Activated CD4-positive, alpha-beta memory T cell treated with anti-CD3 and anti-CD28 coated beads for 36 hours (primary cell): ENCODE data around the gene LIMS1. TPM values are rescaled to one million over a fixed set of nuclear protein-coding genes. Genes with fewer than 3 reads are reported as not detected.

ENCODE experiments used
- CTCF ChIA-PET: fragments of 350-600 bp; sonication (Branson Sonifier 250); formaldehyde crosslinking; loops from one replicate; lab custom pipeline; 2021; ENCODE audit warnings: antibody characterized with exemption, inconsistent platforms; lab: Charles Lee
- POLR2A ChIA-PET: fragments of 350-600 bp; sonication (Branson Sonifier 250); formaldehyde crosslinking; loops from one replicate; lab custom pipeline; 2021; ENCODE audit warnings: antibody characterized with exemption; lab: Charles Lee
- DNase-seq: peaks from one replicate; pipeline ENCODE4 v3.0.0-alpha.2; 2020
- H3K27ac Mint-ChIP-seq: one replicate; pipeline ENCODE4 v1.8.0; 2021; ENCODE audit warnings: mixed read lengths
- H3K27me3 Mint-ChIP-seq: one replicate; pipeline ENCODE4 v1.8.0; 2021; ENCODE audit warnings: mixed read lengths
- H3K36me3 Mint-ChIP-seq: one replicate; pipeline ENCODE4 v1.8.0; 2021; ENCODE audit warnings: mixed read lengths
- H3K4me1 Mint-ChIP-seq: one replicate; pipeline ENCODE4 v1.8.0; 2021; ENCODE audit warnings: low read depth, mixed read lengths
- H3K4me3 Mint-ChIP-seq: one replicate; pipeline ENCODE4 v1.8.0; 2021; ENCODE audit warnings: mild to moderate bottlenecking, mixed read lengths
- H3K9me3 Mint-ChIP-seq: one replicate; pipeline ENCODE4 v1.8.0; 2021; ENCODE audit warnings: mixed read lengths
- intact Hi-C: fragments of 100-400 bp; cut with micrococcal nuclease; formaldehyde crosslinking; loops from one replicate; pipeline ENCODE4 v1.15.1; 2023
- total RNA-seq, 2 experiments: library from RNA; stranded (reverse); gene quantifications; one replicate each; pipeline ENCODE4 v1.2.3, GENCODE V29; 2021

Gene LIMS1
- total RNA-seq, 2 experiments from 2014 or later, result 102 to 104 TPM

DNA sequence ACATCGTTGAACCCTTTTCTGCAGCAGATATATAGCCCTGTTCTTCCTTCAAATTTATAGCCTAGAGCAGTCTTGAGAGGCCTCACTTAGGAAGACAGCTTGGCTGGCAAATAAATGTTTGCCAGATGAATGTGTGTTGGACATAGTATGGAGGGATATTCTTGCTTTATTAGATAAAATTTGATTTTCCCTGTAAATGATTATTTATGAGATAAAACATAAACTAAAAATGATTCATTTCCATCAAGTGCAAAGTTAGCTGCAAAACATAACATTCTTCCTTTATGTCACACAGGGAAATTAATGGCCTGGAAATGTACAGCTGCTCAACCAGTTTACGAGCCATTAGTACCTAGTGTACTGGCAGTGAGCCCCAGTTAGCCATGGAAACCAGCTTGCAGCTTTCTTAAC lies 82.5 kb downstream of the LIMS1 start:
- H3K9me3 Mint-ChIP-seq, result no peaks in the 10 kb centered on the region
- DNase-seq, result no peak
- H3K4me1 Mint-ChIP-seq, result peaks cover 91% of the 10 kb centered on the region
- no peaks in the 10 kb centered on the region for H3K27me3 Mint-ChIP-seq
- H3K36me3 Mint-ChIP-seq, result peaks cover 5% of the 10 kb centered on the region
- H3K4me3 Mint-ChIP-seq, result no peak overlapping the region
- ChIA-PET POLR2A (interaction anchor here (0.8 to 2.0 kb wide), 3 partner anchors 10 to 14 kb away, joined by 3 to 10 read pairs (median 3); no protein-coding TSS in a partner anchor), CTCF (interaction anchor here (1.0 to 10.3 kb wide), 5 partner anchors 9 to 33 kb away, joined by 3 to 237 read pairs (median 4); no protein-coding TSS in a partner anchor)
- intact Hi-C loops, result loop anchor here (10.0 kb wide), 1 partner anchor 598 kb away; no protein-coding TSS in a partner anchor
- H3K27ac Mint-ChIP-seq, result peak overlapping the region; percentile 86

DNA sequence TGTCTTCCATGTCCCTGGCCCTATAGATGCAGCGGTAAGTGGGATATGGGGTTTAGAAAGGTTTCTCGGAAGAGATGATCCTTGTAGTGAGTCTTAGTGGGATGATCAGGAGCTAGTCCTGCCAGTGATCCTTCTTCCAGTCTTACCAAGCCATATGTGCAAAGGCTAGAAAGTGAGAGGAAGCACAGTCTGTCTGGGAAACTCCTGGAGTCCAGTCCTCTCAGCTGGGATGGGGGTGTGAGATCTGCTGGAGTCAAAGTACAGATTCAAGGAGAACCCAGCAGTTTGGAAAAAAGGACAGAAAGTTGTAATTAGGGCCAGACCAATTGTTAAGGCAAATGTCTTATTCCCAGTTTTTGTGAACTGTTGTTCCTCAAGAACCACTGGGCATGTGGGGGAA lies 83.3 kb downstream of the LIMS1 start:
- Mint-ChIP-seq H3K4me3 (peak overlapping the region; percentile 23), H3K27ac (peak overlapping the region; percentile 97), H3K9me3 (no peaks in the 10 kb centered on the region), H3K36me3 (peaks cover 7% of the 10 kb centered on the region), H3K4me1 (peaks cover 88% of the 10 kb centered on the region), H3K27me3 (no peaks in the 10 kb centered on the region)
- ChIA-PET POLR2A (interaction anchor here (0.8 to 2.0 kb wide), 3 partner anchors 9 to 13 kb away, joined by 3 to 10 read pairs (median 3); no protein-coding TSS in a partner anchor), CTCF (interaction anchor here (0.6 to 10.3 kb wide), 5 partner anchors 8 to 33 kb away, joined by 3 to 237 read pairs (median 4); no protein-coding TSS in a partner anchor)
- intact Hi-C loops, result loop anchor here (10.0 kb wide), 1 partner anchor 597 kb away; no protein-coding TSS in a partner anchor
- DNase-seq, result no peak

DNA sequence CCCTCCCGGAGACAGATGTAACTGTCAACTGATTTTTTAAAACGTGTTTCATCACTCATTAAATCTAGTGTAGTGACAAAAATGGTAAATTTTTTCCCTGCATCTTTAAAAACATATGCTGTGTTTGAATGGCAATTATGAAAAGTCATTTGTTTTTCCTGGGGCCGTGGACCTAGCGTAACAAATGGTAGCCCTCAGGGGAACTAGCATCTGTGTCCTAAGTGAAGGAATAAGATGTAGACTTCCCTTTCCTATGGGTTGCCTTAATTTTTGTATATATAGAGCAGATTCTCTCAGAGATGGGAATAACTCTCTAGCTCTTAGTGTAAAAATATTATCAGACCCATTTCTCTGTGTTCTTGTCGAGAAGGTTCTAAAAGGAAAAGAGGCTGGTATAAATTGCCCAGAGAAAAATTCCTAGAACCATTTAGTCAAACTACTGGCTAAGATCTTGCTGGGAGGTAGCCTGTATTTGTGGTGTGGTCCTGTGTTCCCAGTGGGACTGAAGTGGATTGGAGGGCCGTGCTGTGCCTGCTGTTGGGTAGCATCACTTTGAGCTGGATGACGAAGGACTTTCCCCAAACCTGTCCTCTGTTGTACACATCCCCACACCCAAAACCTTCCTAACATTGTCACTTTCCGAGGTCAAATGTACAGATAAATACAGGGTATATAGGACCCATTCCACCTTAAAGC lies 85.8 kb downstream of the LIMS1 start:
- peak overlapping the region; percentile 97 for H3K27ac Mint-ChIP-seq
- ChIA-PET POLR2A (interaction anchor here (1.0 to 4.1 kb wide), 6 partner anchors 8 to 20 kb away, joined by 4 to 67 read pairs (median 8); no protein-coding TSS in a partner anchor), CTCF (interaction anchor here (1.4 to 8.8 kb wide), 3 partner anchors 8 to 16 kb away, joined by 4 to 129 read pairs (median 23); no protein-coding TSS in a partner anchor)
- DNase-seq, result no peak
- H3K4me1 Mint-ChIP-seq, result peaks cover 80% of the 10 kb centered on the region
- peaks cover 11% of the 10 kb centered on the region for H3K36me3 Mint-ChIP-seq
- H3K9me3 Mint-ChIP-seq, result no peaks in the 10 kb centered on the region
- H3K27me3 Mint-ChIP-seq, result no peaks in the 10 kb centered on the region
- H3K4me3 Mint-ChIP-seq, result peak overlapping the region; percentile 85
- intact Hi-C loops, result loop anchor here (2.0 to 10.0 kb wide), 2 partner anchors 33 to 595 kb away; no protein-coding TSS in a partner anchor

DNA sequence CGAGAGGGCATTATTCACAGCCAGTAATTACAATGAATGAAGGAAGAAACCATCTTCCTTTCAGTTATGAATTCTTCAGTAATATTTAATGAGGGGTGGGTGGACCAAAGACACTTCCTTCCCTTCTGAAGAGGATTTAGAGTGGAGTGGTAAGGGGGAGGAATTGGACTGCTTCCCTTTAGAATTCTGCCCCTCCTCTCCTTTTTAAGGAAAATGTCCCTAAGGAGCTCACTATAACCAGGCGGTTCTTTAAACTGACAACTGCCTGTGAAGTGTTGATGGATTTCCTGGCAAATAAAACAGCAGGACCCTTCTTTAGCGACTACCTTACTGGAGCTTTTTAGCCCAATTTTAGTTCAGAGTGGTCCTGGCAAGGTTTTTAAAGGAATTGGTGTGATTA lies 86.4 kb downstream of the LIMS1 start:
- peaks cover 81% of the 10 kb centered on the region for H3K4me1 Mint-ChIP-seq
- intact Hi-C loops, result loop anchor here (1.0 to 2.0 kb wide), 3 partner anchors 8 to 32 kb away; no protein-coding TSS in a partner anchor
- no peaks in the 10 kb centered on the region for H3K9me3 Mint-ChIP-seq
- ChIA-PET CTCF (interaction anchor here (0.6 to 8.8 kb wide), 5 partner anchors 8 to 15 kb away, joined by 3 to 129 read pairs (median 8); no protein-coding TSS in a partner anchor), POLR2A (interaction anchor here (1.0 to 4.1 kb wide), 7 partner anchors 9 to 19 kb away, joined by 3 to 67 read pairs (median 7); no protein-coding TSS in a partner anchor)
- H3K4me3 Mint-ChIP-seq, result peak overlapping the region; percentile 85
- no peak for DNase-seq
- H3K27me3 Mint-ChIP-seq, result no peaks in the 10 kb centered on the region
- peak overlapping the region; percentile 97 for H3K27ac Mint-ChIP-seq
- peaks cover 14% of the 10 kb centered on the region for H3K36me3 Mint-ChIP-seq

DNA sequence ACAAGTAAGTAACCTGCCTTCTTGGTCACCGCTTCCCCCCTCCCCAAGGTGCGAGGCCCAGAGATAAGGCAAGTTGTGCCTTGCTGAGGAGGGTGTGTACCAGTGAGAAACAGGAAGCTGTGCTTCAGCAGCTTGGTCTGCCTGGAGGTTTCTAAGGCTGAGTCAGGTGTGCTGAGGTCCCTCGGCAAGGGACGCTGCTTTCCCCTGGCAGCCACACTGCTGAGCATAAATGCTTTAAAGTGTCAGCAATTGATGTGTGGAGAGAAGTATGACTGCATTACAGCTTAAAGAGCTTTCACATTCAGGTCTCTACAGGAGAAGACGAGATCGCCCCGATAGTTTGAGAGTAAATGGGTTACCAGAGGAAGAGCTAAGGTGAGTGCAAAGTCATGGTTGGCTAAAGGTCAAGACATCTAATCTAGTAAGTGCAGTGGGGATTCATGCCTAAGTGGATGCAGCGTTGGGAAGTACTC lies 86.9 kb downstream of the LIMS1 start:
- peak; percentile 89 for DNase-seq
- peaks cover 81% of the 10 kb centered on the region for H3K4me1 Mint-ChIP-seq
- H3K4me3 Mint-ChIP-seq, result peak overlapping the region; percentile 85
- POLR2A ChIA-PET, result interaction anchor here (0.6 to 4.1 kb wide), 8 partner anchors 9 to 87 kb away, joined by 3 to 67 read pairs (median 6); partner anchors contain the start of gene LIMS1
- no peaks in the 10 kb centered on the region for H3K27me3 Mint-ChIP-seq
- peaks cover 14% of the 10 kb centered on the region for H3K36me3 Mint-ChIP-seq
- peak overlapping the region; percentile 97 for H3K27ac Mint-ChIP-seq
- H3K9me3 Mint-ChIP-seq, result no peaks in the 10 kb centered on the region
- CTCF ChIA-PET, result interaction anchor here (0.6 to 8.8 kb wide), 5 partner anchors 8 to 15 kb away, joined by 3 to 129 read pairs (median 8); no protein-coding TSS in a partner anchor
- intact Hi-C loops, result loop anchor here (1.0 to 2.0 kb wide), 3 partner anchors 8 to 32 kb away; no protein-coding TSS in a partner anchor

DNA sequence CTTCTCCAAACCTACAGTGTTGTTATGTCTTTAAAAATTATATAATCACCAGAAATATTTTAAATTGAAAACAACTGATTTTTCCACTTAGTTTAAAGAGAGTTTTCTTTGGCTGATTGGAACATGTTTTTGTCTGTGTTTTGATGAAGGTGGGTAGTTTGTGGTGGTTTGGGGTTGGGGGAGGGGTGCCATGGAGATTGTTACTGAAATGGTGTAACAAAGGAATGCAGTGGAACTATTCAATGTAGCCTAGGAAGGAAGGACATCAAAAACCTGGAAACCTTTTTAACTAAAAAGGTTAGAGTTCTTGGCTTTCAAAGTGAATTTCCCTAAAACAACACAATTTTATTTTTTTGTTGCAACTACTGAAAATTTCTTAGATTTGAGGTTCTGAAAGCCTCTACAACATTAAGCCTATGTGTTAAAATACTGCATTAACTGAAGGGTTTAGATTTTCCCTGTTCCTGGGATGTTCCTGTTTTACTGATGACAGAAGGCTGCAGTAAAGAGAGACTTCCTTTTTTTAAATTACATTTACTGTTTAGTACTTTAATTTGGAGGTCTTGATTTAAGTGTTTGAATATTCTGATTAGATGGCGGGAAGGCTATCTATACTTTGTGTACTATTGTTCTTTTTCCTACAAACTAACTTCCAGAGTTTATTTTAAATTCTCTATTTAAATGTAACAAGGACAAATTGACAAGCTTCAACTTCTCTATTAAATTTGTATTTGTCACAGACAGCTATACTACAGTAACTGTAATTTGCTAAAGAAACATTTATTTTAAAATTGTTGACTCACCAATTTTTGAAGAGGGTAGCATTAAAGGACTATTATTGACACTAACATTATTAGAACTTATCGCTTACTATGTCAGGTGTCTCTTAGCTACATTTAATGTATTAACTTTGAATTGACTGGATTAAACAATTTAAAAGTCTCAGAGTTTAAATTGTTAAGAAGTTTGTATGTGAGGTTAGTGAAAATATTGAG lies 87.7 kb downstream of the LIMS1 start:
- peak overlapping the region; percentile 85 for H3K4me3 Mint-ChIP-seq
- ChIA-PET POLR2A (interaction anchor here (0.6 to 4.1 kb wide), 7 partner anchors 8 to 88 kb away, joined by 3 to 67 read pairs (median 7); partner anchors contain the start of gene LIMS1), CTCF (interaction anchor here (0.9 to 8.8 kb wide), 5 partner anchors 7 to 16 kb away, joined by 3 to 129 read pairs (median 8); no protein-coding TSS in a partner anchor)
- peaks cover 76% of the 10 kb centered on the region for H3K4me1 Mint-ChIP-seq
- peaks cover 14% of the 10 kb centered on the region for H3K36me3 Mint-ChIP-seq
- intact Hi-C loops, result loop anchor here (1.0 to 2.0 kb wide), 3 partner anchors 7 to 31 kb away; no protein-coding TSS in a partner anchor
- no peaks in the 10 kb centered on the region for H3K9me3 Mint-ChIP-seq
- DNase-seq, result peak; percentile 52
- H3K27me3 Mint-ChIP-seq, result no peaks in the 10 kb centered on the region
- H3K27ac Mint-ChIP-seq, result peak overlapping the region; percentile 97

DNA sequence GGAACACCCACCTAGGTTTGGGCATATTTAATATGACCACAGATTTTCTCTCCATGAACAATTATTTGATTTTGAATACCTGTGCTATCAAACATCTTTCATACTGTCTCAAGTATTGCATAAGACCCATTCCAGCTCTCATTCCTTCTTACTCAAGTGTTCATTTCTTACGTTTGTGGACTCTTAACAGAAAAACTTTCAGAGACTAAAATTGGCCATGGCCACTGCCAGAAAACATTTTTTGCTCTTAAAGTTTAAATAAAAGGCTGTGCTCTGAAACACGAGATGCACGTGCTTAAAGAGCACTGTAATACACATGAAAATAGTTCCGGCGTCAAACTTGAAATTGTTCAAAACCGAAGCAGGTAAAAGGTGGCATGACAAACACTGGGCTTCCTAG lies 89.3 kb downstream of the LIMS1 start:
- intact Hi-C loops, result no loop called here
- POLR2A ChIA-PET, result interaction anchor here (1.6 to 7.2 kb wide), 3 partner anchors 12 to 13 kb away, joined by 10 to 70 read pairs (median 67); no protein-coding TSS in a partner anchor

DNA sequence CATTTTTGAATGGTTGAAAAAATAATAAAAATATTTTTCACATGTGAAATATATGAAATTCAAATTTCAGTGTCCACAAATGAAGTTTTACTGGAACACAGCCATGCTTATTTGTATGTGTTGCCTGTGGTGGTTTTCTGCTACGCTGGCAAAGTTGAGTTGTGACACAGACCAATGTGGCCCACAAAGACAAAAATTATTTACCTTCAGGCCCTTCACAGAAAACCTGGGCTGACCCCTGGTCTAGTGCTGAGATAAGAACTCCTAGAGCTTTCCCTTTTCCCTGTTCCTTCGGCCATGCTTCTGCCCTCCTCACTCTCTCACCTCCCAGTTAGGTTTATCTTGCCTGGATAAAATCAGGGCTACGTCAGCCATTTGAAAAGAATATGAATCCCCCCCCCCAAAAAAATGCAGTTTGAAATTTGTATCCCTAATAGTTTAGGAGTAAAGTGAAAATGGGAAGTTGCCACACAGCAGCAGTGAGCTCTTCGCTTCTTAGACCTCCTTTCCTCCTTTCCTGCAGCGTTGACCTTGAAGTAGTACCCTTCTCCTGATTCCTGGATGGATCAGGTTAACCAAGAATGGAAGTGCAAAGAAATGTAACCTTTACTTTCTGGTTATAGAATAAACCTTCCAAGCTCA lies 91.0 kb downstream of the LIMS1 start:
- intact Hi-C loops, result loop anchor here (5.0 kb wide), 1 partner anchor 33 kb away; no protein-coding TSS in a partner anchor

More for the DNA sequence above, 89.3 kb downstream of the LIMS1 start:
- no peaks in the 10 kb centered on the region for H3K27me3 Mint-ChIP-seq
- H3K9me3 Mint-ChIP-seq, result no peaks in the 10 kb centered on the region
- peaks cover 71% of the 10 kb centered on the region for H3K4me1 Mint-ChIP-seq
- peaks cover 14% of the 10 kb centered on the region for H3K36me3 Mint-ChIP-seq
- DNase-seq, result no peak
- H3K27ac Mint-ChIP-seq, result peak overlapping the region; percentile 94
- CTCF ChIA-PET, result interaction anchor here (0.8 to 8.8 kb wide), 3 partner anchors 11 to 17 kb away, joined by 3 to 129 read pairs (median 5); no protein-coding TSS in a partner anchor
- peak overlapping the region; percentile 71 for H3K4me3 Mint-ChIP-seq

DNA sequence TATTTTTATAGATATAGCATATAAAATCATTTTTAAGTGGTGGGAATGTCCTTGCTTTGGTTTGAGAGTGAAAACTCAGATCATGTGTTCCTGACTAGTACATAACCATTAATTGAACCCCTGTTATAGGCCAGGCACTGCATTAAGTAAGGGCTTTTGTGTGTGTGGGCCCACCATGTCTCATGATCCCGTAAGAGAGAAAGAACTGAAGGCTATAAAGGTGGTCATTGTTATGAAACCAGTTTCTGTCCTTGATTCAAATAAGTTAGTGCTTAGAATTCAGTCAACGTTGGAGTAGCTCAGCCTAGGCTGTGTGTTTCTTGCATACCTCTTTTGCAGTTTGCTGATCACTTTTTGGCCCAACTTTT lies 91.5 kb downstream of the LIMS1 start:
- Mint-ChIP-seq H3K9me3 (no peaks in the 10 kb centered on the region), H3K27me3 (no peaks in the 10 kb centered on the region), H3K27ac (peak overlapping the region; percentile 92), H3K36me3 (peaks cover 20% of the 10 kb centered on the region), H3K4me3 (peak overlapping the region; percentile 70), H3K4me1 (peaks cover 71% of the 10 kb centered on the region)
- ChIA-PET CTCF (interaction anchor here (1.1 to 8.8 kb wide), 3 partner anchors 9 to 14 kb away, joined by 3 to 129 read pairs (median 3); no protein-coding TSS in a partner anchor), POLR2A (interaction anchor here (0.6 to 7.2 kb wide), 2 partner anchors 11 to 14 kb away, joined by 3 to 70 read pairs; no protein-coding TSS in a partner anchor)
- intact Hi-C loops, result loop anchor here (2.0 to 5.0 kb wide), 2 partner anchors 15 to 34 kb away; no protein-coding TSS in a partner anchor
- no peak for DNase-seq

More for the DNA sequence above, 91.0 kb downstream of the LIMS1 start:
- Mint-ChIP-seq H3K27ac (peak overlapping the region; percentile 92), H3K27me3 (no peaks in the 10 kb centered on the region), H3K9me3 (no peaks in the 10 kb centered on the region), H3K4me3 (peak overlapping the region; percentile 70), H3K4me1 (peaks cover 71% of the 10 kb centered on the region), H3K36me3 (peaks cover 19% of the 10 kb centered on the region)
- DNase-seq, result no peak
- POLR2A ChIA-PET, result interaction anchor here (0.6 to 7.2 kb wide), 2 partner anchors 12 to 14 kb away, joined by 3 to 70 read pairs; no protein-coding TSS in a partner anchor
- CTCF ChIA-PET, result interaction anchor here (0.7 to 8.8 kb wide), 4 partner anchors 8 to 85 kb away, joined by 3 to 129 read pairs (median 3); no protein-coding TSS in a partner anchor
